Endometrial microvascular endothelial cells (primary cell): ENCODE results near the gene PRKCB. TPM values are rescaled to one million over a fixed set of nuclear protein-coding genes. Genes with fewer than 3 reads are reported as not detected.
"Not testable (repeated sequence)": the region's sequence is repeated elsewhere in the genome, so short reads cannot be mapped to it uniquely, and the experiment has no call there.

Experiments
- in situ Hi-C: cut with HindIII; loops from 2 replicates; pipeline ENCODE4 v1.10.0; 2017; ENCODE audit warnings: low sequenced_read_pairs, low pct_unique_long_range_greater_than_20kb; ENCODE audit errors: inconsistent ontology term
- total RNA-seq: library from RNA; depleted of rRNA; stranded (reverse); fragments of >200 nt; gene quantifications from one replicate; pipeline ENCODE4 v1.2.3, GENCODE V29; 2015; ENCODE audit errors: inconsistent ontology term

Gene PRKCB
- total RNA-seq, 1 donor from 2014 or later: not detected

DNA sequence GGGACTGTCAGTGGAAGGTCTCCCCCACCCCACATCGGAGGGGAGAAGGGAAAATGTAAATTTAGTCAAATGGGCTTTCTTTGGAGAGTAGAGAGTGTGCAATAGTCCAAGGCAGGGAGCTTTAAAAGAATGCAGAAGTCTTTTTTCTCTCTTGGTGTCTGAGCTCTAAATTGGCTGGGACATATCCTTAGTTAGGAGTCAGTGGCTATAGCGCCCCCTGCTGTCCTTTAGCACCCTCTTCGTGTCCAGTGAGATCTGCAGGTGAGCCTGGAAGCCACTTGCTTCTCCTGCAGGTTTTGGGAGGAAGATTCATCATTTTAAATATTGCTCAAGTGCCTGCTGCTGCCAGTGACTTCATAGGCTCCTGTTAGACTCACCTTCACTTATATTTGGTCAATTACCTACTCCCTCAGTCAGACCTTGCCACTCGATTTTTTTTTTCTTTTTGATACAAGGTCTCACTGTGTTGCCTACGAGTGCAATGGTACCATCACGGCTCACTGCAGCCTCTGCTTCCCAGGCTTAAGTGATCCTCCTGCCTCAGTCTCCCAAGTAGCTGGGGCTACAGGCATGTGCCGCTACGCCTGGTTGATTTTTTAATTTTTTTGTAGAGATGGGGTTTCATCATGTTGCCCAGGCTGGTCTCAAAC lies 174.8 kb downstream of the PRKCB start:
- in situ Hi-C loops: no loop called here

DNA sequence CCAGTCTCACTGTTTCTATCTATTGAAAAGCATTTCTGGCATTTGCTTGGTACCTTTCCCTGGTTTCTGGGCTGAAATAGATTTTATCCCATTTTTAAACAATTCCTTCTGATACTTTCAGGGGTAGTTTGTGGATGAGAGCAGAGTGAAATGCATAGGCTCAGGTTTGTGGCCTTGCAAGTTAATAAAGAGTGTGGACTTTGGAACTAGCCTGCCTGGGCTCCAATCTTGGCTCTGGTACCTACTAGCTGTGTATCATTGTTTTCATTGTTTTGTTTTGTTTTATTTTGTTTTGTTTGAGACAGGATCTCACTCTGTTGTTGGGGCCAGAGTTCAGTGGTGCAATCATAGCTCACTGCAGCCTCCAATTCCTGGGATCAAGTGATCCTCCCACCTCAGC lies 175.5 kb downstream of the PRKCB start:
- in situ Hi-C loops: no loop called here

DNA sequence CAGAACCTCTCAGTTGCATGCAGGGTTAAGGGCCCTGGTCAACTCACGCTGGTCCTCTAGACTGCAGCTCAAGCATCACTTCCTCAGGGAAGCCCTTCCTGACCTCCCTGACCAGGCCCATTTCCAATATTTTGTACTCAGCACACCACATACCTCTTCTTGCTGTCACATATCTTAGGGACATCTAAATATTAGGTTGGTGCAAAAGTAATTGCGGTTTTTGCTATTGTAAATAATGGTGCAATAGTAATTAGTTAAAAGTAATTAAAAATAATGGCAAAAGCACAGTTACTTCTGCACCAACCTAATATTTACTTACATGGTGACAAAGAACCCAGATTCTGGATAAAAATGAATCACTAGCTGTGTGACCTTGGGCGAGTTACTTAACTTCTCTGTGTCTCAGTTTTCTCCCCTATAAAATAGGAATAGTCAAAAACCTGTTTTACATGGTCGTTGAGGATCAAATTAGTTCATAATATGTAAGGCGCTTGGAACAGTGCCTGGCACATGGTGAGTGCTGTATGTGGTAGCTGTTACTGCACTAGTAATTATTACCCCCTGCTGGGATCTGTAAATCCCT lies 177.4 kb downstream of the PRKCB start:
- in situ Hi-C loops: no loop called here

DNA sequence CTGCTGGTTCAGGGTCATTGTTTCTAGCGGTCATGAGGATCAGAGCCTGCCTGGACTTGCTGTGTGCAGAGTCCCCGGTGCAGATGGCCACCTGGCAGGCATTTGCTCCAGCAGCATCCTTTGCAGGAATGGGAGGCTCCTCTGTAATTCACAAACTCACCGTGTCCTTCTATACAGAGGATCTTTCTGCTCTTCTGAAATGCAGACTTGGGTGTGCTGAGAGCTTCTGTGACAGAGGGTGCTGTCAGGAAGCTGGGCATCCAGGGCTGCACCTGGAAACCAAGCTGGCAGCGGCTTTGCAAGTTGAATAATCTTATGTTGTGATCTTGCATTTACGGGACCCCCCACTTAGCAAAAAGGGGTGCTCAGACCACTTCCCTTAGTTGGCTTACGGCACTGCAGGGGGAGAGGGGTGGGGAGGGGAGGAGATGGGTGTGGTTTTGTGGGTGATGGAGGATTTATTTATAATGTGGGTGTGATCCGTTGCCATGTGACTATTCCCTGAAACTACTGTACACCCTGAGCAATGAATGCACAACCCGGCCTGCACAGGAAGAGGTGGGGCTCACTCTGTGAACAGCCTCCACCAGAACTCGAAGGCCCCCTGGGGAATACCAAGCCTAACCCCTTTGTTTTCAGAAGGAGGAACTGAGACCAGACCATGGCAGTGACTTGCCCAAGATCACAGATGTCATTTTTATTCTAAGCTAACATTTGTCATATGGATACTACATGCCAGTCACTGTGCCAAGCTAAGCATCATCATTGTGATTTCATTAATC lies 178.3 kb downstream of the PRKCB start:
- in situ Hi-C loops: no loop called here

DNA sequence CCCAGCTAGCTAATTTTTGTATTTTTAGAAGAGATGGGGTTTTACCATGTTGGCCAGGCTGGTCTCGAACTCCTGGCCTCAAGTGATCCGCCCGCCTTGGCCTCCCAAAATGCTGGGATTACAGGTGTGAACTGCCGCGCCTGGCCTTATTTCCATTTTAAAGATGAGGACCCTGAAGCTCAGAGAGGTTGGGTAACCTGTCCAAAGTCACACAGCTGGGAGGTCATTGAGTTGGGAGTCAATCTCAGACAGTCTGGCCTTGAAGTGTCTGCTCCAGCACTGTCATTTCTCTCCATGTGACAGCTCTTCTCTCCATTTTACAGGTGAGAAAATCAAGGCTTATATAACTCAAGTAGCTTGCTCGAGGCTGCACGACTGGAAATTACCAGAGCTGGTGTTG lies 179.2 kb downstream of the PRKCB start:
- in situ Hi-C loops: not testable (repeated sequence)

DNA sequence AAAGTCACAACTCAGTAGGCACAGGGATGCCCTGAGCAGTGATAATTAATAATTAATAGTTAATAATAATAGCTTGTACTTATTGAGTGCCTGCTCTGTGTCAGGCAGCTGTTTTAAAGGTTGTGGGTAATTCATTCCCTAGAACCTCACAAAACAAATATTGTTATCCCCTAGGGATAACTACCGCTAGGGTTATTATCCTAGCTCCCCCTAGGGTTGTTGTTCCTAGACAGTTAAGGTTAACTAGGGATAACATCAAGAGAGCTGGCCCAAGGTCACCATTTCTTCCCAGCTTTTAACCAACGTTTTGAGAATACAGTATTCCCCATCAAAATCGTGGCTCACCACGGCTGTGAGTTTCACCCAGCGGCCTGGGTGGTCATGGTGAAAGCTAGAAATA lies 180.1 kb downstream of the PRKCB start:
- in situ Hi-C loops: no loop called here

DNA sequence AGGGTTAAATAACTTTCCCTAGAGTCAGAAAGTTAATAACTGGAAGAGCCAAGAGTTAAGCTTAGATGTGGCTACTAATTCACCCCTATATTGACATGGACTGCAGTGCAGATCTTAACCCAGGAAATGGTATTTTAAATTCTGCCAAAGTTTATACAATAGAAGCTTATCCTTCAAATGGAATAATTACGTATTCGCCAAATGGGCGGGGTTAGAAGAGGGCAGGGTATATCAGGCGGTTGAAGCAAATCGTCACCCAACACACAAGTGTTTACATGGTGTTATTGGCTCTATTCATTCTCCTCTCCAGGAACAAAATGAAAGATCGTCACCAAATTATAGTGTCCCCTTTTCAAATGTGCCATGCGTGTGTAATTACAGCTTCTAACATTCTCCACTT lies 182.7 kb downstream of the PRKCB start:
- in situ Hi-C loops: no loop called here

DNA sequence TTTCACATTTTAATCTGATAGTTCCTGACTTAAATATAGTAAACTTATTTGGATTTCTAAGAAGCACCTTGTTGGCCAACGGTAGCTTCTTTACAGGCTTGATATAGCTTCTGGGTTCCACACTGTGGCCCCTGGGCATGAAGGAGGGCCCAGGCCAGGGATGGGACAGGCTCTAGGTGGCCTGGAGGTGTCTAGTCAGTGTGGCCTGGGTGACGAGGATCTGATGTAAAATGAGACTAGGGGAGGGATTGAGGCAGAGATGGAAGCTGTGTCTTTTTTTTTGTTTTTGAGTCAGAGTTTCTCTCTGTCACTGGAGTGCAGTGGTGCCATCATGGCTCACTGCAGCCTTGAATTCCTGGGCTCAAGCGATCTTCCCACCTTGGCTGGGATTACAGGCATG lies 187.0 kb downstream of the PRKCB start:
- in situ Hi-C loops: no loop called here

DNA sequence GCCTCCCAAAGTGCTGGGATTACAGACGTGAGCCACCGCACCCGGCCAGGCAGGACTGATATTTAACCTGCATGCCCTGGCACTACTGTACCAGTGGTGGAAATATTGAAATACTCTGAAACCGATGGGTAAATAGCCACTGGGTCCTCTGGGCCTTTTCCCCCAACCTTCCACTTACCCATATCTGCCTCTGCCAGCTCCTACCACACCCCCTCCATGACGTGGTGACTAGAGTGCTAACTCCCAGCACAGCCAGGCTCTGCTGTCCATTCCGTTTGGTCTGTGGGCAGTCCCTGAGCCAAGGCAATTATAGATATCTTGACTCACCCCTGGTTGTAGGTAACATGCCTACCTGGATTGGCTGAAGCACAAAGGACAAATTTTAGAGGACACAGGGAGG lies 187.8 kb downstream of the PRKCB start:
- in situ Hi-C loops: no loop called here

DNA sequence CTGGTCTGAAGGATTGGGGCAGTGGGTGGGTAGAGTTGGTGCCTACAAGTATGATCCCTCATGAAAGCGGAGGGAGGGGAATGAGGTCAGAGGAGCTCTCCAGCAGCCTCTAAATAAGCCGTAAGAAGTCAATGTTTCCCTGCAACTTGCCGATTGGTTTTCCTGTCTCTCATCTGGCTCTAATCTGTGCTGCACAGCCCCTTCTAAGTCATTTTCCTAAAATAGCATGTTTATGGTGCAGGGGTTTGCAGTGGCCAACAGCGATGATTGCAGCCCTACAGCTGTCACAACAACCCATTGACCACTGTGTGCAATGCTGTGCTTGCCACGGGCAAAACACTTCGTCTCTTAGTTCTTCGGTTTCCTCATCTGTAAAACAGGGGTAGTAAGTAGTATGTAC lies 189.2 kb downstream of the PRKCB start:
- in situ Hi-C loops: no loop called here

DNA sequence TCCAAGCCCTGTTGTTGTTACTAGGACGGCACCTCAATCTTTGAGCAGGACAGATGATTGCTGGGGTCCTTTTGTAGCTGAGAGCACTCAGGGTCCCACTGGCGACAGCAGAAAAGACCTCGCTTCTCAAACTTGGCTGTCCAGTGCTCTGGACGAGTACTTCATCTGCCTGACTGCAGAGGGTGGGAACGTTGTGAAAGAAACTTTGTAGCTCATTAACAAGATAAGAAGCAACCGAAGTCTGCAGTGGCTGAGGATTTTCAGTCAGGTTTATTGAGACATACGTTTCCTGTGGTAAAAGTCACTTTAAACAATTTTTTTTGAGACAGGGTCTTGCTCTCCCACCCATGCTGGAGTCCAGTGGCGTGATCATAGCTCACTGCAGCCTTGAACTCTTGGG lies 191.7 kb downstream of the PRKCB start:
- in situ Hi-C loops: no loop called here

DNA sequence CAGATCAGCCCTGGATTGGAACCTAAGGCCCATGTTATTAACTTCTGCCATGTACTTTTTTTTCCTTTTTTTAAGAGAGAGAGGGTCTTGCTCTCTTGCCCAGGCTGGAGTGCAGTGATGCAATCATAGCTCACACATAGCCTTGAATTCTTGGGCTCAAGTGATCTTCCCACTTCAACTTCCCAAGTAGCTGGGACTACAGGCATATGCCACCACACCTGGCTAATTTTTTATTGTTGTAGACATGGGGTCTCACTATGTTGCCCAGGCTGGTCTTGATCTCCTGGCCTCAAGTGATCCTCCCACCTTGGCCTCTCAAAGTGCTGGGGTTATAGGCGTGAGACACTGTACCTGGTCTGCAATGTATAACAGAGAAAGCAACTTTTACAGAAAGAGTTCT lies 194.1 kb downstream of the PRKCB start:
- in situ Hi-C loops: not testable (repeated sequence)

DNA sequence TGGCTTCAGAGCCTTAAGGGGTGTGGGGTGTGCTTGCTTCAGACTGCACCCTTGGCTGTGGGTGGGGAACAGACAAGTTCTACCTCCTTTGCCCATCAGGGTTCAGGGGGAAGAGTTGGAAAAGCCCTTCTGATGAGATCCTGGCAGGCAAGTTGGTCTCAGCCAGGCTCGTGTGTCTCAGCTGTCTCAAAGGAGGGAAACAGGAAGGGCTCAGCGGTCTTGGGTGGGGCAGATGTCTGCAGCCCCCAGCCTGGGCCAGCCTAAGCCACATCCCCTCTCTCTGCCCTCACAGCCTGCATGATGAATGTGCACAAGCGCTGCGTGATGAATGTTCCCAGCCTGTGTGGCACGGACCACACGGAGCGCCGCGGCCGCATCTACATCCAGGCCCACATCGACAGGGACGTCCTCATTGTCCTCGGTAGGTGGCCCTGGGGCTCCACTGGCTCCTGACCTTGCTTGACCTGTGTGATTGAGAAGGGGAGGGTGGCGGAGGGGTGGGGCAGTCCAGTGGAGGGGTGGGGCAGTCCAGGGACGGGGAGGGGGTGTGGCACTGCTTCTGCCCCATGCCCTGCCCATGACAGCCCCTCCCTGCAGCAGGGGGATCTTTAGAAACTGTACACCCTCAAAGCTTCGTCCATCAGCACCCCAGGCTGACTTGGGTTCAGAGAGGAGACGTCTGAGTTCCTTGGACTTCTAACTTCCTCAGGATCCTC lies 199.5 kb downstream of the PRKCB start:
- in situ Hi-C loops: no loop called here

DNA sequence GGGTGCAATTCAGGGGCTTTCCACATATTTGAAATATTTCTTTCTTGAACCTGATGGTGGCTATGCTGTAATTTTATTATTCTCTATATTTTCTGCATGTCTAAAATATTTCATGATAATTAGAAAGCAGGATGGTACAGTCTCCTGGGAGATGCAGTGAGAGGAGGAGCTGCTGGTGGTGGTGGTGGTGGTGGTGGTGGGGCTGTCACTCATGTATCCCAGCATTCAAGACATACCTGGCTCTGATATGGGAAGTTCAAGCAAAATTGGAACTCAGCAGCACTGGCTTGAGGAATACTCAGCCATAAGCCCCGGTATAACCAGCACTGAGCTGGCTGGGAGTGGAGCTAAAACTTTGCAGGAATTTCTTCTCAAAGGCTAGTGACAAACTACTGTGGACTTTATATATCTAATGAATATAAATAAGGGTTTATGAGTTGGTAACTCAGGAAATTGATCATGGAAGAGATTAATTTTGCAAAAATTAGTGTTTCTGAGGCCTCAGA lies 200.3 kb downstream of the PRKCB start:
- in situ Hi-C loops: no loop called here

DNA sequence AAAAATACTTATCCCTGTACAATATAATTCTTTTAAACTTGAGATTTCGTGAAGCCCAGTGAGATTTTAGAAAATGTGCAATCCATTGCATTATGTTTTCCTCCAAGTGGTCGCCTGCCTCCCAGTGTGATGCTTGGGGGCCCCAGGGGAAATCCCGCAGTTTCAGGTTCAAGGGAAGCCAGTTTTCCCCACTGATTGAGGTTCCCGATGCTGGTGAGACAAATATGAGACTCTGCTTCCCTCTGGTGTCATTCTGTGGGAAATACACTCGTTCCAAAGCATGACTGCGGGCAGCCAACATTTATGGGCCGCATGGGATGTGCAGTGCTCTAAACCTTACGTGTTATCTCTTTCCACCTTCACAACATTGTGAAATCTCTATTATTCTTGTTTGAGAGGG lies 200.8 kb downstream of the PRKCB start:
- in situ Hi-C loops: no loop called here

DNA sequence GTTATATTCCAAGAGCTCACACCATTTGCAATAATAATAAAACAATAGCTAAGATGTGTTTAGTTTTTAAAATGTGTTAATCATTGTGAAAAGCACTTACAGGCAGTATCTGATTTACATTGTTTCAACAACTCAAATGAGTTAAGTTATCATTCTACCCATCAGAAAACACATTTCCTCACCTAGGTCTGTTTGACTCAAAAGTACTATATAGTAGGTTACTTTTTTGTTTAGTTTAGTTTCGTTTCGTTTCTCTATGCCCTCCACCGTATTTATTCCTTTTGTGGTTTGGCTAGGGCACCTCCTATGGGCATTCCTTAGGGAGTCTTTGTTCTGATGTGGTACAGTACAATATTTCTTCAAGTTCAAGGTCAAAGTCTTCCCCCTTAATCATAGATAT lies 201.6 kb downstream of the PRKCB start:
- in situ Hi-C loops: no loop called here

DNA sequence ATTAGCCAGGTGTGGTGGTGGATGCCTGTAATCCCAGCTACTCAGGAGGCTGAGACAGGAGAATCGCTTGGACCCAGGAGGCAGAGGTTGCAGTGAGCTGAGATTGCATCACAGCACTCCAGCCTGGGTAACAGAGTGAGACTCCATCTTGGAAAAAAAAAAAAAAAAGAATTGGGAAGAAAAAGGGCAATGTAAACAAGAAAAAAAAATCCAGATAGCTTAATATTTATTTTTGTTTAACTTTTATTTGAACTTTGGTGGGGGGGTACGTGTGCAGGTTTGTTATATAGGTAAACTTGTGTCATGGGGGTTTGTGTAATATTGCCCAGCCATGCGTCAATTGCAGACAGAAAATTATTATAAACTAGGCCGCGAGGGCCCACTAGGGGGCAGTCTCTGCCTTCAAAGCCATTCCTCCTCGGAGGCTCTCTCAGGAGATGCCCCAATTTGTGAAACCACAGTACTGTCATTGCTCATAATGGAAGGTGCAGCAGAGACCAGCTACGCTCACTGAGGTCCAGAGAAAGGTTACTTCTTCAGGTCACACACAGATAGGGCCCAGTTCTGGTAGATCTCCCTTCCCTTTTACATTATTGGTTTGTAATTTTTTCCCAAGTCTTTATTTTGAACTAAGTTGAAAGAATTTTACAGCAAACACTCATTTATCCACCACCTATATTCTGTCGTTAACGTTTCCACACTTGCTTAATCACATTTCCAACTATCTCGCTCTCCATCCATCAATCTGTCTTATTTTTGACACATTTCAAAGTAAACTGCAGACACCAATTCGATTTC lies 206.2 kb downstream of the PRKCB start:
- in situ Hi-C loops: no loop called here

DNA sequence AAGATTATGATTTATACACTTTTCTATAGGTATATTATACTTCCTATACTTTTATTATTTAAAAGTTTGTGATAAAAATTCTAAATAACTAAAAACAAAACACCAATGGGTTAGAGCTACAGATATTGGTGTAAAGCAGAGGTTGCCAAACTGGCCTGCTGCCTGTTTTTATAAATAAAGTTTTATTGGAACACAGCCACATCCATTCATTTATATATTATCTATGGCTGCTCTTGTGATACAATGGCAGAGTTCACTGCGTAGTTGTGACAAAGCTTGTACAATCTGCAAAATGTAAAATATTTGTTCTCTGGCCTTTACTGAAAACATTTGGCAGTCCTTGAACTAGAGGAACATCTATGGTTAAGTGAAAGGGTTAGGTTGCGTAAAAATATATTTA lies 208.7 kb downstream of the PRKCB start:
- in situ Hi-C loops: no loop called here

DNA sequence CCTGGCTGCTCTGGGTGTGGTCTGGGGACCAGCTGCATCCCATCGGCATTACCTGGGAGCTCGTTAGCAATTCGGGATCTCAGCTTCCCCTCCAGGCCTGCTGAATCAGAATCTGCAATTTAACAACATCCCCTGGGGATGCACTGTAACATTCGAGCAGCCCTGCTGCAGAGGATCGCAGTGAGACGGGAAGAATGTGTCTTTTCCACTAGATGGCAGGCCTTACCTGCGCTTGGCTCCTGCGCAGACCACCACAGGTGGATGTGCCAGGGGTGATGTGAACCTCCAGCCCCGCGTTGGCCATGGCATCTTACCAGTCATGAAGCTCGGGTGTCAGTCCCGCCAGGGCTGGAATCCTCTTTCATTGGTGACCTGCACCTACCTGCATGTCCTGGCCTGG lies 209.9 kb downstream of the PRKCB start:
- in situ Hi-C loops: no loop called here
